DND-41 (cell line): ENCODE results near the gene GLTP.

Source experiments
- EZH2 ChIP-seq: IDR thresholded peaks from 3 replicates; pipeline ENCODE4 v1.6.1; 2012; ENCODE audit warnings: borderline replicate concordance, low read depth, mild to moderate bottlenecking, moderate library complexity, low read length, inconsistent platforms; ENCODE audit not compliant: severe bottlenecking
- TF ChIP-seq, protein P1 (sequence below): IDR thresholded peaks from 2 replicates; pipeline ENCODE4 v1.5.1; 2012; ENCODE audit warnings: borderline replicate concordance, low read length, moderate library complexity, mild to moderate bottlenecking; ENCODE audit not compliant: poor library complexity, severe bottlenecking; ENCODE audit errors: extremely low read depth

DNA sequence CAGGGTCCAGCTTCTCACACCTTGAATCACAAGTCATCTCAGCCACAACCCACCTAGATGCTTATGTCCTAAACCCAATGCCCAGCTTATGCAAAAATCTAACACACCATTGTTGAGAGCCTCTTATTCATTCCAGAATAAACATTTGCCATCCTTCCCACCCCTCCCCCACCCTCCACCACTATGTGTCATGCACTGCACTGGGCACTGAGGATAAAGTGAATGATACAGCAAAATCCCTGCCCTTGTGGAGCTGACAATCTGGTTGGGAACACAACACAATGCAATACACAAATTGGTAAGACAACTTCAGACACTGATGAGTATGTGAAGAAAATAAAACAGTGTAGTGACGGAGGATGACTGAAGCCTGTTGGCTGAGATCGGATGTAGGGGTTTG lies 1.4 kb upstream of the GLTP start:
- TF ChIP-seq, protein P1, sequence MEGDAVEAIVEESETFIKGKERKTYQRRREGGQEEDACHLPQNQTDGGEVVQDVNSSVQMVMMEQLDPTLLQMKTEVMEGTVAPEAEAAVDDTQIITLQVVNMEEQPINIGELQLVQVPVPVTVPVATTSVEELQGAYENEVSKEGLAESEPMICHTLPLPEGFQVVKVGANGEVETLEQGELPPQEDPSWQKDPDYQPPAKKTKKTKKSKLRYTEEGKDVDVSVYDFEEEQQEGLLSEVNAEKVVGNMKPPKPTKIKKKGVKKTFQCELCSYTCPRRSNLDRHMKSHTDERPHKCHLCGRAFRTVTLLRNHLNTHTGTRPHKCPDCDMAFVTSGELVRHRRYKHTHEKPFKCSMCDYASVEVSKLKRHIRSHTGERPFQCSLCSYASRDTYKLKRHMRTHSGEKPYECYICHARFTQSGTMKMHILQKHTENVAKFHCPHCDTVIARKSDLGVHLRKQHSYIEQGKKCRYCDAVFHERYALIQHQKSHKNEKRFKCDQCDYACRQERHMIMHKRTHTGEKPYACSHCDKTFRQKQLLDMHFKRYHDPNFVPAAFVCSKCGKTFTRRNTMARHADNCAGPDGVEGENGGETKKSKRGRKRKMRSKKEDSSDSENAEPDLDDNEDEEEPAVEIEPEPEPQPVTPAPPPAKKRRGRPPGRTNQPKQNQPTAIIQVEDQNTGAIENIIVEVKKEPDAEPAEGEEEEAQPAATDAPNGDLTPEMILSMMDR = no peak
- no peak for TF ChIP-seq EZH2
